T-helper 2 cell treated with Interferon-gamma antibody and Interleukin-4, amounts not matched to agents 100 ng/mL and 5 ng/mL, for 36 hours (primary cell): ENCODE measurements around the gene ZNF236. TPM values are rescaled to one million over a fixed set of nuclear protein-coding genes. Genes with fewer than 3 reads are reported as not detected.
"Not testable (repeated sequence)": the region's sequence is repeated elsewhere in the genome, so short reads cannot be mapped to it uniquely, and the experiment has no call there.

ENCODE experiments used
- intact Hi-C: fragments of 100-400 bp; cut with micrococcal nuclease; formaldehyde crosslinking; loops from one replicate; pipeline ENCODE4 v1.15.1; 2023
- total RNA-seq: library from RNA; stranded (reverse); gene quantifications from 2 replicates; pipeline ENCODE4 v1.2.3, GENCODE V29; 2022

The ZNF236 gene
- total RNA-seq, 1 donor from 2014 or later, result 23.2 TPM

DNA sequence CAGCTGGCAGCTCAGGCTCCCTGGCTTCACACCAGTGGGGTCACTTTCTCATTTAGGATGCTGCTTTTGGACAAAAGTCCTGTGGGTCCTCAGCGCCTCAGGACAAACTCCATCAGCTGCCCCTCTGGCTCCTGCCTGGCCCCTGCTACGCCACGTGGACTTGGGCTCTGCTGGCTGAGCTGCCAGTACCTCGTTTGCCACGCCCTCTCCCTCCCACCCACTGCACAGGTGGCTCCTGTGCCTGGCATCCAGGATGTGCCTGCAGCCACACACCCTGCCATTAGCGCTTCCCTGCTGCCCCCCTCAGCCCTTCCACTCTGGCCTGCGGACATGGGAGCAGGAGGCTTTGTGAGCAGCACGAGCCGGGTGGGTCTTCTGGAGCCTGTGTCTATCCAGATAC is 118.9 kb downstream of the ZNF236 start:
- intact Hi-C loops, result no loop called here

DNA sequence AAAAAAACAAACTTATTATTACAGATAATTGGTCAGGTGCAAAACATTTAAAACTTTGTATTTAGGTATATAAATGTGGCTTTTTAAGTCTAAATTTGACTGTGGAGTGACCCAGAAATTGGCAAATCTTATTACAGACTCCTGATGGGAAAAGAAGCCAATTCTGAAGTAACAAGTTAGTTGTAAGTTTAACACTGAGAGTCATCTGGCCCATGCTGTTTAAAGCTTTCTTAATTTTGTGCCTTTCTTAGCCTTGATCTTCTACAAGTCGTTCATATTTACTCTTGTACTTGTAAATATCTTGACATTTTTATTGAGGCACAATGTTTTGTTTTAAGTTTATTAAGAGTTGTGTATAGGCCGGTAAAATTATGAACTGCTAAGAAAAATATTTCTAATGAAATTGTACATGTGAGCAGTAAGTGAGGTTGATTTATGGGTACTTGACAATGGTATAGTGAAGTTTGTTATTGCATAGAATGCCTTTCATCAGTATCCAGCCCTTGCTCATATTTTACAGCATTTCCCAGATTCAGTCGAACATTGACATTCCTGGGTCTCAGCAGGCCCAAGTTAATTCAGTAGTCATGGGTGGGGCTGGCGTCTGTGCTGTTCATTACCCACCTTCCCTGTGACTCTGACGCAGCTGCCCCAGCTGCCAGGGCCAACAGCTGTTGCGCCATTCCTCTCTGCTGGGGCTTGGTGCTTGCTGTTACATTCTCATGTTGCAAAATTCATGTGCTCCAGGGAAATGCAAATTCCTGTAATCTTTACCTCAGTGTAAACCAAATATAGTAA is 121.4 kb downstream of the ZNF236 start:
- intact Hi-C loops, result no loop called here

DNA sequence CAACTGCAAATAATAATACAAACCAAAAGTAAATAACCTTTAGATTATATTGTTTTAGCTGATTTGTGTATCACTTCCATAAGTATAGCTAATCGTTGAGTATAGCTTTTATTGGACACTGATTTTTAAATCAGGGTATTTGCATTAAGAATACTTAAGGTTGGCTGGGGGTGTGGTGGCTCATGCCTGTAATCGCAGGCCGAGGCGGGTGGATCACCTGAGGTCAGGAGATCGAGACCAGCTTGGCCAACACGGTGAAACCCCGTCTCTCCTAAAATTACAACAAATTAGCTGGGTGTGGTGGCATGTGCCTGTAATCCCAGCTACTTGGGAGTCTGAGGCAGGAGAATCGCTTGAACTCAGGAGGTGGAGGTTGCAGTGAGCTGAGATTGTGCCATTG is 122.0 kb downstream of the ZNF236 start:
- intact Hi-C loops, result not testable (repeated sequence)

DNA sequence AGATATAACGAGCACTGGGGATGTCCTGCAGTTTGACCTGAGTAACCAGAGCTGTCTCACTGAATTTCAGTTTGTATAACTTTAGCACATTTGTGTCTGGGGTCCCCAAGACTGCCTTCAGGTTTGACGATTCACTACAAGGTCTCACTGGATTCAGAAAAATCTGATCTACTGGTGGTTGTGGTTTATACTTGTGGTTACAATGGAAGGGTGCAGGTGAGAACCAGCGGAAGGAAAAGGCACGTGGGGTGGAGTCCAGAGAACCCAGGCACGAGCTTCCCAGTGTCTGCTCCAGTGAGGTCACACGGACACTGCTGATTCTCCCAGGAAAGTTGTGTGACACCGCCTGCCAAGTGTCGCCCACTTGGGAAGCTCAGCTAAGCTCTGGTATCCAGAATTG is 126.0 kb downstream of the ZNF236 start:
- intact Hi-C loops, result no loop called here

DNA sequence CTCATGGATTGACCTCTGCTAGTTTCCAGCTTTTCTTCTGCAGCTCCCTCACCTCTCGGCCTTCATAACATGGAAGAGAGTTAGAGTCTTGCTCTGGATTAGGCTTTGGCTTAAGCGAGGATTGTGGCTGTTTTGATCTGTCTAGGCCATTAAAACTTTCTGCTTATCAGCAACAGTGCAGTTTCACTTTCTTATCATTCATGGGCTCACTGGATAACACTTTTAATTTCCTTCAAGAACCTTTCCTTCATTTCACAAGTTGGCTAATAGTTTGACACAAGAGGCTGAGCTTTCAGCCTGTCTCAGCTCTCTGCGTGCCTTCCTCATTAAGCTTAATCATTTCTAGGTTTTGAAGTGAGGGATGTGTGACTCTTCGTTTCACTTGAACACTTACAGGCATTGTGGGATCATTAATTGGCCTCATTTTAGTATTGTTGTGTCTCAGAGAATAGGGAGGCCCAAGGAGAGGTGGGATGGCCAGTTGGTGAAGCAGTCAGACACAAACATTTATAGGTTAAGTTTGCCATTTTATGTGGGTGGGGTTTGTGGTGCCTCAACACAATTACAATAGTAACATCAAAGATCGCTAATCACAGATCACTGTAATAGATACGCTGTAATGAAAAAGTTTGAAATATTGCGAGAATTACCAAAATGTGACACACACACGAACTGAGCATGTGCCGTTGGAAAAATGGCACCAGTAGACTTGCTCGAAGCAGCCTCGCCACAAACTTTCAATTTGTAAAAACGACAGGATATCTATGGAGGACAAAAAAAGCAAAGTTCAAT is 129.3 kb downstream of the ZNF236 start:
- intact Hi-C loops, result no loop called here

DNA sequence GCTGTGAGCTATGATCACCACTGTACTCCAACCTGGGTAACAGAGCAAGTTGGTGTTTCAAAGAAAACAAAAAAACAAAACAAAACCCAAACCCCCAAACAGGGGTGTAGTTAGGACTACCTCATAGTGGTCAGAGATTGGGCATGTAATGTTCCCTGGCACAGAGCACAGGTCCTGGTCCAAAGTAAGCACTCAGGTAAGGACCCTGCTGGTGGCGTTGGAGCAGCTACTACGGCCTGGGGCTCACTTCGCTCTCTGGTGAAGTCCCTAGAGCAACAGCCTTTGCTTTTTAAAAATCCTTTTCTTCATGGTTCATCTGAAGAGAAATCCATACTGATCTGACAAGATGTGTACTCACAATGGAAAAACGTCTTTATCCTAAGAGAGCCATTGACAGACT is 130.4 kb downstream of the ZNF236 start:
- intact Hi-C loops, result no loop called here

DNA sequence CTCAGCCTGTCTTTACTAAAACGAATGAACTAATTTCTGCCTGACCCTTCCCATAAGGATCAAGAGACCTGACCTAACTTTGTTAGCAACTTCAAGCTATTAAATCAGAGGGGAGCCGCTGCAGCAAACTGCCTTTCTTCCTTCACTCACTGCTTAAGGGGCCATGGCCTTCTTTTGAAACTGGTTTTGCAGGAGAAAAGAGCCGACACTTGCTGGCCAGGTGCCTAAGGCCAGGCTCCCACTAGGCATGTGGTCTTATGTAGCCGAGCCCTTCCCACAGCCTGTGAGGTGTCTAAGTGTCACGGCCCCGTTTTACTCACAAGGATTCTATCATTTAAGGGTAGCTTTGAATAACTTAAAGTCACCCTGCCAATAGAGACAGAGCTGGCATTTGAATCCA is 130.8 kb downstream of the ZNF236 start:
- intact Hi-C loops, result no loop called here

DNA sequence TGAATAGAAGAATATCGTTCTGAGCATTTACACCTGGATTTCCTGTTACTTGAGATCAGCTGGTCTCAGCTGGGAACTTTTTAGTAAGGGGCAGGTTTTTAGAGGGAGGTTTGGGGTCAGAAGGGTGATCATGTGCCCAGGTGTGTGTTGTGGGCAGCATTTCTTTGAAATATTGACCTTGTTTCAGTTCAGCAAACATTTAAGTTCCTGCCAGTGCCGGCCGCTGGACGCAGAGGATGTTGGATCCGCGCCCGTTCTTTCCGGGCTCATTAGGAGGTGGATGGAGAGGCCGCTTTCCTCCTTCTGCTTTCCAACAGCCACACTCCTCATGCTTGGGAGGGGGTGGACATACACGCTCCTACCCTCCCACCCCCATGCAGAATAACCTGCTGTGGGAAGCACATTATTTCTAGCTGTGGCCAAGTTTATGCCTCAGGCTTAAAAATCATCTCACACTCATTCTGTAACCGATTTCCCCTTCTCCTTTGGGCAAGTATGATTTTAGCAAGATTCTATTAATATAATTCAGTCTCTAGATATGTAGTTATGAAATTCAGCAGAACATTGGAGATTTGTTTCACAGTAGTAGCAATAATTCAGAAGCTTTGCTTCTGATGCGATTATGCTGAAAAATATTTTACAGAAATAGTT is 131.4 kb downstream of the ZNF236 start:
- intact Hi-C loops, result no loop called here

DNA sequence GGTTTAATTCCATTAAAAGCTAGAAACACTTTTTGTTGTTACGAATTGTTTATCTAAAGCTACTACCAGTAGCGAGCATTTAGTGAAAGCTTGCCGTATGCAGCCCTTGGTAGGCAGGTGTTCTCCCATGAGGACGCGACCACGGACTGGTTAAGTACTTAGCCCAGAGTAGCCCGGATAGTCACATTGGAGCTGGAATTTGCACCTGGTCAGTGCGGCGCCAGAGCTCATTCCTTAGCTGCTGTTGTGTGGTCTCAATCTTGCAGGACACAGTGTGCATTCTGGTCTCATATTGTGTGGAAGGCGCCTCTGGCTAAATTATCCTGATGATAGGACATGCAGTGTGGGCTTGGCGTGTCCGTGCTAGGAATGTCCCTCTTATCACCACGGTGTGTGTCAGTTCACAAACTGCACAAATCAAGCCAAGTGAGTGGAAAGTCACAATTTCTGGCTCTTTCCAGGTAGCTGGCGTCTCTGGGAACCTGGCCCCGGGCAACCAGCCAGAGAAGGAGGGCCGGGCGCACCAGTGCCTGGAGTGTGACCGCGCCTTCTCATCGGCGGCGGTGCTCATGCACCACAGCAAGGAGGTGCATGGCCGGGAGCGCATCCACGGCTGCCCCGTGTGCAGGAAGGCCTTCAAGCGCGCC is 133.3 kb downstream of the ZNF236 start:
- intact Hi-C loops, result no loop called here

DNA sequence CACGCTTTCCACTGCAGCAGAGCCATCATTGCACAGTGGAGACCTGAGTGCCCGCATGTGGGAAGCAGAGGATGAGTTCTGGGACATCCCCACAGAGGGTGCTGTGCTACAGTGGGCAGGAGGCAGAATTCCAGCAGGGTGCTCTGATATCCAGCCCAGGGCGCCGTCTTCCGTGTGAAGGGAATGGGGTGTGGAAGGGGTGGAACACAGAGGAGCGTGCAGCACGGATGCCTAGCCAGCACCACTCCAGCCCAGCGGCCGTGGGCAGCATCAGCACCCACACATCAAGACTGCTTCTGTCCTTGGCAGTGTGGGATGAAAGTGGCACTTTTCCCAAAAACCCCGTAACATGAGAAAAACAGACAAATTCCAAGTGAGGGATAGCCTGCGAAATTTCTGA is 134.3 kb downstream of the ZNF236 start:
- intact Hi-C loops, result no loop called here

DNA sequence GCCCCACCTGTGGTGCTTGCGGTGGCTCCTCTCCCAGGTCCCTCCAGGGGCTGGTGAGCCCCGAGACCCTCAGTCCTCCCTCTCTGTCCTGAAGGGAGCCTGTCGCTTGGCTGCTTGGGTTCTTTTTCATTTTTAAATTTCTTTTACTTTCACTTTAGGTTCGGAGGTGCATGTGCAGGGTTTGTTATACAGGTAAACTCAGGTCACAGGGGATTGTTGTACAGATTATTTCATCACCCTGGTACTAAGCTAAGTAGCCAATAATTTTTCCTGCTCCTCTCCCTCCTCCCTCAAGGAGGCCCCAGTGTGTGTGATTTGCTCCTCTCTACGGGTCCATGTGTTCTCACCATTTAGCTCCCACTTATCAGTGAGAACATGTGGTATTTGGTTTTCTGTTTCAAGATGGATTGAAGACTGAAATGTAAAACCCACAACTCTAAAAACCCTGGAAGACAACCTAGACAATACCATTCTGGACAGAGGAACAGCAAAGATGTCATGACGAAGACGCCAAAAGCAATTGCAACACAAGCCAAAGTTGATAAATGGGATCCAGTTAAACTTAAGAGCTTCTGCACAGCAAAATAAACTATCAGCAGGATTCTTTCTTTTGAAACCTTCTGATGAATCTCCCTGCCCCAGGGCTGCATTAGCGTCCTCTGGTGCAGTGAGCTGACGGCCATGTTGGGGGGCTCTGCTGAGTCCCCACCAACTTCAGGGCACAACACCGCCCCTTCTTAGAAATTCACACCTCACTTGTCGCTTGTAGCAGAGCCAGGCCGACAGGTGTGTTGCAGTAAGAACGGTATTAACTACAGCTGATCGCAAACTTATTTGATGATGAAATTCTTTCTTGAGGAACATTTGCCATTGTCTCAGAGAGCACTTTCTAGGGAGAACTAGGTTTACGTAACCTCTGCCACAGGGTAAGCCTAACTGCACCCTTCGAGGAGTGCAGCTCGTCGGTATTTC is 135.3 kb downstream of the ZNF236 start:
- intact Hi-C loops, result no loop called here

DNA sequence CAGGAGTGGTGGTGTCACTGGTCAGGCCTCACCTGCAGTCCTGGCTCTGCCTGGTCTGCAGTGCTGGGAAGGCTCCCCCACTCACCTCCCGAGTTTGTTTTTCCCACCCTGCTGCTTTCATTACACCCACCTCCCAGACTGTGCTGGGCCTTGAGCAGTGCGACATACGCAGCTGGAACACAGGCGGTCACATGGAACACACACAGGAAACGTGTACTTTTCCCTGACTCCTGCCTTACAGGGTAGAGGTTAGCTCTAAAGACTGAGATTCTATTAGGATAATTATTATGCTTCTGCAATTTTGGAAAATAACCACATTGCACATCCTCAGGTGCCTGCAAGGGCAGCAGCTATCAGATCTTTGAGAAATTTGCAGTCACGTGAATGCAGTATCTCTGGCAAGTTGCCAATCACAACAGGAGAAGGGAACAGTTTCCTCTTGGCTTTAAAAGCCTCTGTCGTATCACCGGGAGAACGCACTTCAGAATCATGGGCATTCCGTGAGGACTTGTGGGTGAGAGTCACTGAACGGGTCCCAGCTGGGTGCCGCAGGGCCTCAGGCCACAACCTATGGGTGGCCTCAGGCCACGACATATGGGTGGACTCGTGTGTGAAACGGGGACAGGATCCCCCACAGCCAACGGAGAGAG is 136.5 kb downstream of the ZNF236 start:
- intact Hi-C loops, result no loop called here

DNA sequence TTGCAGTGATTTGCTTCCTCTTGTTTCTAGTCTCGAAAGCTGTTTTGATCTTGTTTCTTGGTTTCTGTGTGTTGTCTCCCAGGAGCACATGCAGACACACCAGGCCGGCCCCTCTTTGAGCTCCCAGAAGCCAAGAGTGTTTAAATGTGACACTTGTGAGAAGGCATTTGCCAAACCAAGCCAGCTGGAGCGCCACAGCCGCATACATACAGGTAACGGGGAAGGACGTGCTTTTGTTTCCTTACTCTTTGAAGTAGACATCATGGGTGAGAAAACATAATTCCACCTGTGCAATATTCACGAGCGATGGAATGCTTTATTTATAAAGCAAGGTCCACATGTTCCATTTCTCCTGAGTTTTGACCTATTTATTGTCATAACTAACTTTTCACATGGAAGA is 137.2 kb downstream of the ZNF236 start:
- intact Hi-C loops, result no loop called here

DNA sequence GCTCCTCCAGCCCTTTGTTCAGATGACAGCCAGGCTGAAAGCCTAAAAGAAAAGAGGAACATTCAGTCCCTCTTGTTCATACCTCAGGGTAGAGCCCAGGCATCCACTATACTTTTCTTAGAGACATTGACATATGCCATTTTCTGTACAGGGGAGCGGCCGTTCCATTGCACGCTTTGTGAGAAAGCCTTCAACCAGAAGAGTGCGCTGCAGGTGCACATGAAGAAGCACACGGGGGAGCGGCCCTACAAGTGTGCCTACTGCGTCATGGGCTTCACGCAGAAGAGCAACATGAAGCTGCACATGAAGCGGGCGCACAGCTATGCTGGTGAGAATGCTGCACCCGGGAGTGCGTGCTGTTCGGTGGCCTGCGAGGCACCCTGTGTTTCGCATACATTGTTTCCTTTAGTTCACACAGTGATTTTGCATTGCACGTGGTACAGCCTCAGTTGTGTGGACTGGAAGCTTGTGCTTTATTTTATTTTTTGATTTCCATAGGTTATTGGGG is 138.2 kb downstream of the ZNF236 start:
- intact Hi-C loops, result no loop called here

DNA sequence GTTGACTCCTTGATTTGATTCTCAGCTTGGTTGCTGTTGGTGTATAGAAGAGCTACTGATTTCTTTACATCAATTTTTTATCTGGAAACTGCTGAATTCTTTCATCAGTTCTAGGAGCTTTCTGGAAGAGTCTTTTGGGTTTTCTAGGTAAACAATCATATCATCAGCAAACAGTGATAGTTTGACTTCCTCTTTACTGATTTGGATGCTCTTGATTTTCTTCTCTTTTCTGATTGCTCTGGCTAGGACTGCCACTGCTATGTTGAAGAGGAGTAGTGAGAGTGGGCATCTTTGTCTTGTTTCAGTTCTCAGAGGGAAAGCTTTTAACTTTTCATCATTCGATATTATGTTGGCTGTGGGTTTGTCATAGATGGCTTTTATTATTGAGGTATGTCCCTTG is 140.5 kb downstream of the ZNF236 start:
- intact Hi-C loops, result no loop called here

DNA sequence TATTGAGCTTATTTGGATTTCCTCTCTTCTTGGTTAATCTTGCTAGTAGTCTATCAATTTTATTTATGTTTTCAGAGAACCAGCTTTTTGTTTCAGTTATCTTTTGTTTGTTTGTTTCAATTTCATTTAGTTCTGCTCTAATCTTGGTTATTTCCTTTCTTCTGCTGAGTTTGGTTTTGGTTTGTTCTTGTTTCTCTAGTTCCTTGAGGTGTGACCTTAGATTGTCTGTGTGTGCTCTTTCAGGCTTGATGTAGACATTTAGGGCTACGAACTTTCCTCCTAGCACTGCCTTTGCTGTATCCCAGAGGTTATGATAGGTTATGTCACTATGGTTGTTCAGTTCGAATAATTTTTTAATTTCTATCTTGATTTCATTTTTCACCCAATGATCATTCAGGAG is 141.6 kb downstream of the ZNF236 start:
- intact Hi-C loops, result loop anchor here (2.0 kb wide), 1 partner anchor 19 kb away; no protein-coding TSS in a partner anchor

DNA sequence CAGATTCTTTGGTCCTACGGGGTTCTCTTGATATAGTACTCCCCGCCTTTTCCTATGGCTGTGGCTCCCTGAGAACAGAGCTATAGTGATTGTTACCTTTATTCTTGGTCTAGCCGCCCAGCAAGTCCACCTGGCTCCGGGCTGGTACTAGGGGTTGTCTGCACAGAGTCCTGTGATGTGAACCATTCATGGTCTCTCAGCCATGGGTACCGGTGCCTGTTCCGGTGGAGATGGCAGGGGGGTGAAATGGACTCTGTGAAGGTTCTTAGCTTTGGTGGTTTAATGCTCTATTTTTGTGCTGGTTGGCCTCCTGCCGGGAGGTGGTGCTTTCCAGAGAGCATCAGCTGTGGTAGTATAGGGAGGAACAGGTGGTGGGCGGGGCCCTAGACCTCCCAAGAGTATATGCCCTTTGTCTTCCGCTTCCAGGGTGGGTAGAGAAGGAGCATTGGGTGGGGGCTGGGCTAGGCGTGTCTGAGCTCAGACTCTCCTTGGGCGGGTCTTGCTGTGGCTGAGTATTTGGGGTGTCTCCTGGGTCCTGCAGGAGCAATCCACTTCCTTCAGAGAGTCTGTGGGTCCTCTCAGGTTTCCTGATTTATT is 143.3 kb downstream of the ZNF236 start:
- intact Hi-C loops, result loop anchor here (2.0 kb wide), 1 partner anchor 17 kb away; no protein-coding TSS in a partner anchor

DNA sequence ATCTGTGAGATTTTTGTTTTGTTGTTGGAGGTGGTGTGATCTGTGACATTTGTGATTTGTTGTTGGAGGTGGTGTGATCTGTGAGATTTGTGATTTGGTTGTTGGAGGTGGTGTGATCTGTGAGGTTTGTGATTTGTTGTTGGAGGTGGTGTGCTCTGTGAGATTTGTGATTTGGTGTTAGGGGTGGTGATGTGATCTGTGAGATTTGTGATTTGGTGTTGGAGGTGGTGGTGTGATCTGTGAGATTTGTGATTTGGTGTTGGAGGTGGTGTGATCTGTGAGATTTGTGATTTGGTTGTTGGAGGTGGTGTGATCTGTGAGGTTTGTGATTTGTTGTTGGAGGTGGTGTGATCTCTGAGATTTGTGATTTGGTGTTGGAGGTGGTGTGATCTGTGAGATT is 144.9 kb downstream of the ZNF236 start:
- intact Hi-C loops, result not testable (repeated sequence)

DNA sequence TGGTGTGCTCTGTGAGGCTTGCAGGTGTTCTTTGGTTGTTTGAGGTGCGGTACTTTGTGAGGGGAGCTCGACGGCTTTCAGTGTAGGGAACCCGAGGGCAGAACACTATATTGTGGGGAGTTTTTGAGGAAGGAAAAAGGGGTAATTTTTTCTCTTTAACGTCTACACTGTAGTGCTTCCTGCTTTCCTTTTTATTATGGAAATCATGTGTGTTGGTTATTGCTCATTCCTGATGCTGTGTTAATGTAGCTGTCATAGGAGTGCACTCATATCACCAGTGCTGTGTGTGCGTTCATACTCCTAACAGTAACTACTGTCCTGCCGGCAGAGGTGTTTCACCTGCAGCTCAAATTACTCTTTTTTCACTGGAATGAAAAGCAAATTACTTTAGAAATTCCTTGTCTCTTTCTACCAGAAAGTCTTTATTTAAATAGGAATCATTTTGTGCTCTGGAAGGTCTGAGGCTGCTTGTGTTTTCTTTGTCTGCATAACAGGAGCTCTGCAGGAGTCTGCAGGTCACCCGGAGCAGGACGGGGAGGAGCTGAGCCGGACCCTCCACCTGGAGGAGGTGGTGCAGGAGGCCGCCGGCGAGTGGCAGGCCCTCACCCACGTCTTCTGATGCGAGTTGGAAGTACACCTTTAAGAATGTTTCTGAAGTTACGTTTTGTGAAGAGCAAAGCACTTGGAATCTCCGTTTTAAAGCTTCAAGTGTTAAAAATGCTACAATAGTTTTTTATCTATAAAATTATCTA is 145.5 kb downstream of the ZNF236 start:
- intact Hi-C loops, result no loop called here
